Vagina (tissue), 2 donors: ENCODE results near the gene CYP1A1. TPM values are rescaled to one million over a fixed set of nuclear protein-coding genes. Genes with fewer than 3 reads are reported as not detected.

ENCODE experiments used
- DNase-seq, 2 donors: peaks; one replicate each; pipeline ENCODE4 v3.0.0-alpha.2; 2017; ENCODE audit errors: extremely low spot score in 2 of 2
- H3K27ac ChIP-seq: fragments of 200-600 bp; sonication (generic); one replicate; pipeline ENCODE4 v1.5.1; 2019
- H3K27me3 ChIP-seq: fragments of 200-600 bp; sonication (generic); one replicate; pipeline ENCODE4 v1.5.1; 2019
- H3K36me3 ChIP-seq, 2 donors: fragments of 200-600 bp; sonication (generic); one replicate each; pipeline ENCODE4 v1.5.1; 2017 to 2019
- H3K4me1 ChIP-seq: fragments of 200-600 bp; sonication (generic); one replicate; pipeline ENCODE4 v1.5.1; 2019
- H3K4me3 ChIP-seq, 2 donors: fragments of 200-600 bp; sonication (generic); 1 replicate in 1 of 2; 2 replicates in 1 of 2; pipeline ENCODE4 v1.5.1; 2016 to 2019
- H3K9me3 ChIP-seq: fragments of 200-600 bp; sonication (generic); one replicate; pipeline ENCODE4 v1.5.1; 2019
- CTCF ChIP-seq, 3 experiments: fragments of 450-650 bp in 2 of 3; fragments of 200-600 bp in 1 of 3; sonication (generic) in 1 of 3; IDR thresholded peaks; one replicate each; pipeline ENCODE4 v1.5.1; 2017 to 2019; ENCODE audit warnings: antibody characterized with exemption in 3 of 3, mild to moderate bottlenecking in 2 of 3, moderate library complexity in 2 of 3
- POLR2A ChIP-seq, 2 donors: fragments of 450-650 bp; IDR thresholded peaks; one replicate each; pipeline ENCODE4 v1.6.1; 2017; ENCODE audit warnings: antibody characterized with exemption in 2 of 2, mild to moderate bottlenecking in 2 of 2, moderate library complexity in 2 of 2
- POLR2AphosphoS5 ChIP-seq, 2 donors: sonication (generic); formaldehyde crosslinking; IDR thresholded peaks; one replicate each; pipeline ENCODE4 v1.9.0; 2017; ENCODE audit warnings: antibody characterized with exemption in 2 of 2, mild to moderate bottlenecking in 2 of 2, low read depth in 1 of 2; ENCODE audit not compliant: insufficient read depth in 1 of 2
- intact Hi-C: fragments of 100-400 bp; cut with DNase I; formaldehyde crosslinking; loops from one replicate; pipeline ENCODE4 v1.15.1; 2023
- total RNA-seq: library from RNA; depleted of rRNA; stranded (reverse); fragments of >200 nt; gene quantifications from one replicate; pipeline ENCODE4 v1.2.3, GENCODE V29; 2016

CYP1A1 gene
- total RNA-seq, 1 donor from 2014 or later: 1.5 TPM

- Histone ChIP-seq H3K27me3 (no peaks in the 10 kb centered on the region), H3K9me3 (no peaks in the 10 kb centered on the region), H3K36me3 (no peaks in the 10 kb centered on the region), H3K27ac (no peak overlapping the region), H3K4me1 (peaks cover 18% of the 10 kb centered on the region), H3K4me3 (no peak overlapping the region)
- no peak for DNase-seq
- intact Hi-C loops: no loop called here
- TF ChIP-seq POLR2A (IDR thresholded peaks at IDR 0.05) (no peak), POLR2AphosphoS5 (IDR thresholded peaks at IDR 0.05; ENCODE audit: insufficient read depth in 1 of 2, low read depth in 1 of 2) (peak in 1 of 2 donors; percentile 66)
These were observed 1.5 kb downstream of the CYP1A1 start for GRCh38 chr15:74723754-74724334.

- intact Hi-C loops: no loop called here
- no peak for DNase-seq
- H3K27me3 ChIP-seq: no peaks in the 10 kb centered on the region
- H3K36me3 ChIP-seq: no peaks in the 10 kb centered on the region
- peaks cover 18% of the 10 kb centered on the region for H3K4me1 ChIP-seq
- no peak overlapping the region for H3K4me3 ChIP-seq
- H3K9me3 ChIP-seq: no peaks in the 10 kb centered on the region
- no peak overlapping the region for H3K27ac ChIP-seq
- TF ChIP-seq POLR2A (IDR thresholded peaks at IDR 0.05): no peak
- no peak for TF ChIP-seq POLR2AphosphoS5 (IDR thresholded peaks at IDR 0.05; ENCODE audit: insufficient read depth in 1 of 2, low read depth in 1 of 2)
- no peak for TF ChIP-seq CTCF (IDR thresholded peaks at IDR 0.05)
These were observed 2.1 kb downstream of the CYP1A1 start for GRCh38 chr15:74723187-74723586.

GRCh38 chr15:74722591-74722990 is 2.7 kb downstream of the CYP1A1 start:
- intact Hi-C loops: no loop called here
- Histone ChIP-seq H3K27ac (no peak overlapping the region), H3K9me3 (no peaks in the 10 kb centered on the region), H3K36me3 (no peaks in the 10 kb centered on the region), H3K27me3 (no peaks in the 10 kb centered on the region), H3K4me1 (peaks cover 18% of the 10 kb centered on the region), H3K4me3 (no peak overlapping the region)
- TF ChIP-seq POLR2AphosphoS5 (IDR thresholded peaks at IDR 0.05; ENCODE audit: insufficient read depth in 1 of 2, low read depth in 1 of 2) (no peak), POLR2A (IDR thresholded peaks at IDR 0.05) (no peak), CTCF (IDR thresholded peaks at IDR 0.05) (no peak)
- no peak for DNase-seq

- Histone ChIP-seq H3K4me3 (no peak overlapping the region), H3K36me3 (no peaks in the 10 kb centered on the region), H3K27me3 (no peaks in the 10 kb centered on the region), H3K27ac (no peak overlapping the region), H3K9me3 (no peaks in the 10 kb centered on the region), H3K4me1 (no peaks in the 10 kb centered on the region)
- no peak for DNase-seq
- TF ChIP-seq POLR2AphosphoS5 (IDR thresholded peaks at IDR 0.05; ENCODE audit: insufficient read depth in 1 of 2, low read depth in 1 of 2) (no peak), CTCF (IDR thresholded peaks at IDR 0.05) (no peak), POLR2A (IDR thresholded peaks at IDR 0.05) (no peak)
- intact Hi-C loops: no loop called here
These were observed 8.7 kb downstream of the CYP1A1 start for GRCh38 chr15:74716651-74717050.

- no peak overlapping the region for H3K27ac ChIP-seq
- no peaks in the 10 kb centered on the region for H3K27me3 ChIP-seq
- intact Hi-C loops: no loop called here
- H3K4me3 ChIP-seq: no peak overlapping the region
- DNase-seq: no peak
- H3K36me3 ChIP-seq: no peaks in the 10 kb centered on the region
- no peaks in the 10 kb centered on the region for H3K4me1 ChIP-seq
- H3K9me3 ChIP-seq: no peaks in the 10 kb centered on the region
- TF ChIP-seq POLR2A (IDR thresholded peaks at IDR 0.05) (no peak), CTCF (IDR thresholded peaks at IDR 0.05) (no peak), POLR2AphosphoS5 (IDR thresholded peaks at IDR 0.05; ENCODE audit: insufficient read depth in 1 of 2, low read depth in 1 of 2) (no peak)
These were observed 13.0 kb downstream of the CYP1A1 start for GRCh38 chr15:74712311-74712710.
